Activated effector memory CD4-positive, alpha-beta T cell treated with anti-CD3 and anti-CD28 coated beads, Interleukin-2, amount 50 U/mL, for 16 hours (primary cell): ENCODE measurements around the gene CACNA2D1.
"Not testable (repeated sequence)": the region's sequence is repeated elsewhere in the genome, so short reads cannot be mapped to it uniquely, and the experiment has no call there.

Experiments used
- DNase-seq: peaks from one replicate; pipeline ENCODE4 v3.0.0-alpha.2; 2020

CACNA2D1 gene

GRCh38 chr7:82389876-82390275 is 53.7 kb downstream of the CACNA2D1 start:
- DNase-seq: no peak

GRCh38 chr7:82388138-82388537 is 55.4 kb downstream of the CACNA2D1 start:
- no peak for DNase-seq

- DNase-seq: not testable (repeated sequence)
These were observed 57.0 kb downstream of the CACNA2D1 start for GRCh38 chr7:82386571-82386970.

GRCh38 chr7:82384779-82385178 is 58.8 kb downstream of the CACNA2D1 start:
- no peak for DNase-seq

- DNase-seq: no peak
These were observed 59.5 kb downstream of the CACNA2D1 start for GRCh38 chr7:82384051-82384464.

GRCh38 chr7:82382276-82382675 is 61.3 kb downstream of the CACNA2D1 start:
- DNase-seq: no peak

GRCh38 chr7:82376739-82377138 is 66.8 kb downstream of the CACNA2D1 start:
- DNase-seq: no peak

GRCh38 chr7:82375713-82376112 is 67.9 kb downstream of the CACNA2D1 start:
- no peak for DNase-seq

- DNase-seq: no peak
These were observed 68.4 kb downstream of the CACNA2D1 start for GRCh38 chr7:82375129-82375528.

- no peak for DNase-seq
These were observed 69.5 kb downstream of the CACNA2D1 start for GRCh38 chr7:82373926-82374635.

- no peak for DNase-seq
These were observed 78.9 kb downstream of the CACNA2D1 start for GRCh38 chr7:82364671-82365070.

GRCh38 chr7:82364048-82364447 is 79.5 kb downstream of the CACNA2D1 start:
- DNase-seq: no peak

GRCh38 chr7:82362129-82362706 is 81.4 kb downstream of the CACNA2D1 start:
- DNase-seq: no peak

- no peak for DNase-seq
These were observed 82.8 kb downstream of the CACNA2D1 start for GRCh38 chr7:82360591-82361368.

- DNase-seq: no peak
These were observed 84.2 kb downstream of the CACNA2D1 start for GRCh38 chr7:82359426-82359825.

GRCh38 chr7:82358923-82359322 is 84.7 kb downstream of the CACNA2D1 start:
- DNase-seq: no peak

GRCh38 chr7:82358009-82358578 is 85.5 kb downstream of the CACNA2D1 start:
- no peak for DNase-seq

GRCh38 chr7:82348251-82348650 is 95.3 kb downstream of the CACNA2D1 start:
- DNase-seq: no peak

GRCh38 chr7:82347808-82348207 is 95.8 kb downstream of the CACNA2D1 start:
- no peak for DNase-seq

GRCh38 chr7:82345886-82346285 is 97.7 kb downstream of the CACNA2D1 start:
- DNase-seq: no peak

- no peak for DNase-seq
These were observed 99.9 kb downstream of the CACNA2D1 start for GRCh38 chr7:82343716-82344115.

- no peak for DNase-seq
These were observed 103.6 kb downstream of the CACNA2D1 start for GRCh38 chr7:82339958-82340357.

- DNase-seq: no peak
These were observed 107.7 kb downstream of the CACNA2D1 start for GRCh38 chr7:82335927-82336326.

- no peak for DNase-seq
These were observed 108.6 kb downstream of the CACNA2D1 start for GRCh38 chr7:82335001-82335400.
